Activated CD4-positive, alpha-beta T cell treated with anti-CD3 and anti-CD28 coated beads, Interleukin-2, Interleukin-6, amounts not matched to agents 100 ng/mL and 50 ng/mL, durations not matched to agents 16 hours and 8 hours (primary cell): ENCODE measurements around the gene BRAT1.

Source experiments
- DNase-seq: peaks from one replicate; pipeline ENCODE4 v3.0.0-alpha.2; 2020

Gene BRAT1

DNA sequence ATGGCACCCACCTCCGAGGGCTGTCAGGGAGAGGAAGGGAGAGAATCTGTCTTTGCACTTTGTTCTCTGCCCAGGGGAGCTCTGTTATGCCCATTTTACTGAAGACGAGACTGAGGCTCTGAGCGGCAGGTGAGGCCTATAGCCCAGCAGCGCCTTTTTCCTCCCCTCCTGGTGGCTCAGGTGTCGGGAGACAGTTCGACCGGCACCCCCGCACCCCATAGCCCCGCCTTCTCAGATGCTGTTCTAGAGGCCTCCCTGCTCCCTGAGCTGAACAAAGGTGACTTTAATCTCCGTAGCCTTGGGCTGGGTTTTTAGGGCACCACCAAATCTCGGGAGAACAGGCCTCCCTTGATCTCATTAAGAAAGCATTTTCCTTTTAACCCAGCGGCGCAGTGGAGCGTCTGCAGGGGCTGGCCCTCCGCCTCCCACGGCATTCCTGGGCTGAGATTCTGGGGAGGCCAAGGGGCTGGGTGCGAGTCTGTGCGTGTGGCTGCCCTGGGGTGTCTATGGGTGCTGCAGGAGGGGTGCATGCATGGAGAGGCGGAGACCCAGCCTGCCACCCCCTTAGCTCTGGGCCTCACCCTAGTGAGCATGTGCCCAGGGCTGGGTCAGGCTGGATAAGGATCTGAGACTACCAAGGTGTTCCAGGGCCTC, 32.4 kb downstream of the BRAT1 start:
- peak; percentile 57 for DNase-seq

DNA sequence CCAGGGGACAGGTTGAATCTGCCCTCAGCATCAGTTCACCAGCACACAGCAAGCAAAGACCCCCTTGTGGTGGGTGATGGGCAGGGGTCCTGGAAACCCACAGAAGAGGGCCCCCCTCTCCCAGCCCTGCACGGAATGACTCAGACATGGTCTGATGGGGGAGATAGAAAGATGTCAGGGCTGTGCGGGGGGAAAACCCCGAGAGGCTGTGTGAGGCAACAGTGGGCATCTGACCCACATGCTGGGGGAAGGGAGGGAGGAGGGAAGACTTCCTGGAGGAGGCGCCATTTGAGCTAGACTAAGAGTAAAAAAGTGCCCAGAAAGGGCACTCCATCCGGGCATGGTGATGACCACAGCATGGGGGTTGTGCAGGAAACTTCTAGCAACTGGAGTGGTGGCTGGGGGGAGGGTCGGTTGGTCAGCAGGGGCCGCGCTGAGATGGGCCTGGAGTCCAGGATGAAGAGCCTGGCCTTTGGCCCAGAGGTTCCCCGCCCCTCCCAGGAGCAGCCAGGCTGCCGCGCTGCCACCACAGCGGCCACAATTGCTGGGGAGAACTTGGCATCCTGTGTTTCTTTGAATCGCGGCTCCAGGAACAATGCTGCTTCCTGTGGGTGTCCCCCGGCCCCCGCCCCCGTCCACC, 33.3 kb downstream of the BRAT1 start:
- DNase-seq: peak; percentile 93

DNA sequence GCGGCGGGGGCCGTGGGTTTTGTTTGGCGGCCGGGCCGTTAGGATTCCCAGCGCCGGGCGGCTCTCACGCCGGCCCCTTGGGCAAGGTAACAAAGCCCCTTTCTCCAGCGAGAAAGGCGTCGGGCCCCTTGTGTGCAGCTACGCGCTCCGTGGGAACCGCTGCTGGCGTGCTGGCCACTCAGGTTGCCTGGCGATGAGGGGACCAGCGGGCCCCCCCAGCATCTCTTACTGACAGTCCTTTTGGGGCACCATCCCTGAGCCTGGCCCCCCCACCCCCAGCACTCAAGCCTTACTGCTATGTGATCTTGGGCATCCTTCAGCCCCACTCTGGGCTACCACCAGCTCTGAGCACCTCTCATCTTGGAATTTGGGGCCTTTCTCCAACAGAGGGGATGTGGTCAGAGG, 34.0 kb downstream of the BRAT1 start:
- DNase-seq: peak; percentile 55

DNA sequence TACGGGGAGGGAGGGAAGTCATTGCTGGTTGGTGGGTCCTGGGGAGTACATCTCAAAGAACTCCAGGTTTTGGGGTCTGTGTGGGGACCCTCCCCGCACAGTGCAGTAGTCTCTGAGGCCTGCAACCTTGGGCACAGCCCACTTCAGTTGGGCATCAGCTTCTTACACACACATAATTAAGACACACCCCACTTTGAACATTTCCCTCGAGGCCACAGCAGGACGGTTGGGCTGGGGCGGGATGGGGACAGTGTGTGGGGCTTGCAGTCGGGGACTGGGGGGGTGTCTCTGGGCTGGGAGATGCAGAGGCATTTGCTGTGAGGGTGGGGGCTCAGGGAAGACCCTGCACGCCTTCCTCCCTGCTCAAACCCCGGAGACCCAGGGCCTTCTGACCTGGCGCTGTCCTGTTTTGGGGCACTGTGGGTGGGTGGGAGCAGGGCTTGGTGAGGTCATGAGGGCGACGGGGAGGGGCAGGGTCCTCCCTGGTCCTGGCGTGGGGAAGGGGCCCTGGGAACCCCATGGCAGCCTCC, 34.5 kb downstream of the BRAT1 start:
- DNase-seq: peak; percentile 40

DNA sequence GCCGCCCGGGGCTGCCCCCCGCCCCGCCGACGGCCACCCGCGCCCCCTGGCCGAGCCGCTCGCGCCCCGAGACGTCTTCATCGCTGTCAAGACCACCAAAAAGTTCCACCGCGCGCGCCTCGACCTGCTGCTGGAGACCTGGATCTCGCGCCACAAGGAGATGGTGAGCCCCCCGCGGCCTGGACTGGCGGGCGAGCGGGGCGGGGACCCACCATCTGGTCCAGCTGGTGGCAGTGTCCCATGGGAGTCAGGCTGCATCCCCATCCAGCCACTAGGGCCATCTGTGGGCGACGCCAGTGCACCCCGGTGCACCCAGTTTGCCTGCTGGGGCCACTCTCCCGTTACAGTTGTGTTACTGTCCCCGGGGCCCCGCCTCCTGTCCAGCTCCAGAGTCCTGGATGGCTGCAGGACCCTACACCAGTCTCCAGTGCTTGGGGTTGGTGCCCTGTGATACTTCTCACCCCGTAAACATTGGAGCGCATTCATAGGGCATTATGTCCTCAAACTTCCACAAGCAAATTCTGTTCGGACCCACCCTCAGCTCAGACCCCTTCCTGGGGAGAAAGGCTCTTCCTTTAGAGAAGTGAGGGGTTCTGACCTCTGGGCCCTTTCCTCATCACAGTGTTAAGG, 35.1 kb downstream of the BRAT1 start:
- DNase-seq: peak; percentile 47

DNA sequence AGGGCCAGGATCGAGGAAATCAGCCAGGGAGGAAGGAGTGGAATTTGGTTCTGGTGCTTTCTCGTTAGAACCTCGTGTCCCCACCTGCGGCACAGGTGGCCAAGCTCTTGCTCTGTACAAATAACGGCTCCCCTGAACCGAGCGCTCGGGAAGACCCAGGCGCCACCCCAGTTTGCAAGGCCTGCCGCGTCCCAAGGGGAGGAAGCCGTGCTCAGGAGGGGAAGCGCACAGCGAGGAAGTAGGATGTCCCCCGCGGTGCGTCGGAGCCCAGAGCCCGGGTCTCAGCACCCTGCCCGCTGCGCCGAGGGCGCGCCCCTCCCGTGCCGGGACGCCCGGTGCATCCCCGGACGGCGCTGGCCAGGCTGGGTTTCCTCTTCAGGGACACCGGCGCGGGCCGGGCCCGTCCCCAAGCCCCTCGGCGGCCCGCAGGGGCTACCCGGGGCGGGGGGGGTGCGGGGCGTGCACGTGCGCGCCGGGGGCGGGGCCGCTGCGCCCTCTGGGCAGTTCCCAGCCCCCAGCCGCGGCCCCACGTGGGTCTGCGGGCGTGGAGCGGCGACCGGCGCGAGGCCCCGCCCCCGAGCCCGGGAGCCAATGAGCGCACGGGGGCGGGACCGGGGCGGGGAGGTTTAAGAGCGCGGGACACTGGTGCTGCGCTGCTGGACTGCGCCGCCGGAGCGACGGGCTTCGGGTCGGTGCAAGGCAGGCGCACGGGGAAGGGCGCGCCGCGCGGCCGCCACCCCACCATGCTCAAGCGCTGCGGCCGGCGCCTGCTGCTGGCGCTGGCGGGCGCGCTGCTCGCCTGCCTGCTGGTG, 36.0 kb downstream of the BRAT1 start, which contains the start of gene LFNG:
Gene LFNG (plus strand): TSS at position 656 of the 812 bp plus-strand sequence. CDS start 88 bp downstream, at position 744.
- peak; percentile 93 for DNase-seq

DNA sequence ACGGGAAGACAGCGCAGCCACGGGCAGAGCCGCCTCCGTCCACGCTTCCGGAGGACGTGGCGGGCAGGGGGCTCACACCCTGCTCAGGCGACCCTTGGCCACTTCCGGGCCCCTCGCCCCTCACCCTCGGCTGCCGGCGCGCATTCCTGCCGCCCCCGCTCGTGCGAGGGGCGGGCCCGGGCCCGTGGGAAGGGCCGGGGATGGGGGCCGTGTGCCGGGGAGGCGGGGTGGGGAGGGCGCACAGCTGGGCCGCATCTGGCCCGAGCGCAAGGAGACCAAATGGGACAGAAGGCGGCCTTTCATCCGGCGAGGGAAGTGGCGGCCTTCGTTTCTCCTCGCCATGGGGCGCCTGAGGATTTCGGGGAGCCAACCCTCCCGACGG, 36.6 kb downstream of the BRAT1 start:
- no peak for DNase-seq

DNA sequence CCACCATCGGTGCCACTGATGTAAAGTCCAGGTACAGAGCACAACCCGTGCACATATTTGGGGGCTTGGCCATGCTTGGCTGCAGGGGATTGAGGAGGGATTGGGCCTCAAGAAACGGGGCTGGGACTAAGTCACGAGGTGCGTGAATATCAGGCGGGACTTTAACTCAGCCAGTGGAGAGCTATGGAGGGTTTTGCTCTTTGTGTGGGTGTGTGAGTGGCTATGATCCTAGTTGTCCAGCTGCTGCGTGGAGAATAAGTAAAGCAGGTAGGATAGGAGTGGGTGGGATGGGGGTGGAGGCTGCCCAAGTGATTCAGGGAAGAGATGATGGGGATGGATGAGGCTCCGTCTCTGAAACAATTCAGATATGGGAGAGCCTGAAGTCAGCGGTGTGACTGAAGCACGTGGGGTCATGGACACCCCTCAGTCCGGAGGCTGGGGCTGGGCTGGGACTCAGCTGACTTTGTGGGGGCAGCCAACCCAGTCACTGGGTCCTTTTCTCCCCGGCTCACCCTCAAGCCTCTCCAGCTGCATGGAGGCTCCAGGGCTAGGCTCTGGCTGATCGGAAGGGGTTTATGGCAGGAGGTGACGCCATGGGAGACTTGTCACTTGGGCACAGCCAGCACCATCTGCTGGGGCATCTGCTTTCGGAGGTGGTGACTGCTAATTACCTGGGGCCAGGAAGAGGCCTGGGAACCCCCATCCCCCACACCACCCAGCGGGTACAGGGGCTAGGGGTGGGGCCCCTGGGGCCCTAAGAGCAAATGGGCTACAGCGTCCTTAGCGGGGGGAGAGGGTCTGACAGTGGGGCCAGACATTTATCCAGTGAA, 37.4 kb downstream of the BRAT1 start:
- DNase-seq: no peak

DNA sequence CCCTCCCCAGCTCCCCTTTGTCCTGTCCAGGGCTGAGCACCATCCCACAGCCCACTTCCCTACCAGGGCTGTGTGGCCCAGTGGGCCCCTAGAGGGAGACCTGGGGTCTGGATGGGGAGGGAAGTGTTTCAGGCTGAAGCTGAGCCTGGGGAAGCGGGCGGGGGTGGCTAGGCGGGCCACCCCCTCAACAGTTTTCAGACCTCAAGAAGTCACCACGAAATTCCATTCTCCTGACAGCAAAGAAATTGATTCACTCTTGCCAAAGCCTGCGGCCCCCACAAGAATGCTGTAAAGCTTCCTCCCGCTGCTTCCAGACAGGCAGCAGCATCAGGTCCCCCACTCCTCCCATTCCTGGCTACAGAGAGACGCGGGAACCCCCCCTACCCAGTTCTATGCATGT, 38.3 kb downstream of the BRAT1 start:
- DNase-seq: no peak

DNA sequence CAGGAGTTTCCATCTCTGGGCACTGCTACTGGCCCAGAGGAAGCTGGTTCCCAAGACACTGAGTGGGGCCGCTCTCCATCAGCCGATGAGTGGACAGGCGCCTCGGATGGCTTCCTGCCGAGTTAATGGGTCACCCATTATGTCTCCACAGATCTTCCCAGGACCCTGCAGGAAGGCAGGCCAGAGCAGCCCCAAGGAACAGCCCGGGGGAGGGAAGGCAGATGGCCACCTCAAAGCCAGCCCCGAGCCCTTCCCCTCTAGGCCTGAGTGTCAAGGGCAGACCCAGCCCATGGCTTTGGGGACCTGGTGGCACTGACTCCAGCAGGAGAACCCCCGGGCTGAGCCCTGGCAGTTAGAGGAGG, 39.1 kb downstream of the BRAT1 start:
- no peak for DNase-seq

DNA sequence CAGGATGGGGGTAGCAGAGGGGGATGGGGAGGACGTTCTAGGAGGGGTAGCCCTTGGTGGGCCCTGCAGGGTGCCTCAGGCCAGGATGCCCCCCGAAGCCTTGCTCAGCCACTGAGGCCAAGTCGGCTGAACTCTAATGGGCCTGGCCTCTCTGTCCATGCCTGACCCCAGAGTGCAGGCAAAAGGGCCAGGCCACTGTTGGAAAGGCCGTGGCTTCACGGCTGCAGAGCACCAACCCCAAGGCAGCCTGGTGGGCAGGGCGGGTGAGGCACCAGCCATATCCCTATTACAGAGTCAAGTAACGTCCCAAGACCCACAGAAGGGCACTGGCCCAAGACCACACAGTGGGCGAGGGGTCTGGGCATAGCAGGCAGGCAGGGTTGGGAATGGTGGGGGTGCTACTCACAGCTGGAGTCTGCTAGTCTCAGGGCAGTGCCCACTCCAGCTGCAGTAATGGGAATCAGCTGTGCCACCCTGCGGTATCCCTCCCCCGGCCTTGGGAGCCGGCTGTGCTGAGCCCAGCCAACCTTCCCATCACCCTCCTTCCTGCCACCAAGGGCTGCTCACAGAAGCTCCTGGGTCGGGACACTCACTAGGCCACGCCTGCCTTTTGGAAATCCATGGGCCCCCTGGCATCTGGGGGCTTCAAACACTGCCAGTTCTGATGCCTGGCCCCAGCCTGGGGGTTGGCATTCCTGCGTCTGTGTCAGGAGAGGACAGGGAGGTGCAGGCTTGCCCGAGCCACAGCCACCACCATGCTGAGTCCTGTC, 39.7 kb downstream of the BRAT1 start:
- no peak for DNase-seq

DNA sequence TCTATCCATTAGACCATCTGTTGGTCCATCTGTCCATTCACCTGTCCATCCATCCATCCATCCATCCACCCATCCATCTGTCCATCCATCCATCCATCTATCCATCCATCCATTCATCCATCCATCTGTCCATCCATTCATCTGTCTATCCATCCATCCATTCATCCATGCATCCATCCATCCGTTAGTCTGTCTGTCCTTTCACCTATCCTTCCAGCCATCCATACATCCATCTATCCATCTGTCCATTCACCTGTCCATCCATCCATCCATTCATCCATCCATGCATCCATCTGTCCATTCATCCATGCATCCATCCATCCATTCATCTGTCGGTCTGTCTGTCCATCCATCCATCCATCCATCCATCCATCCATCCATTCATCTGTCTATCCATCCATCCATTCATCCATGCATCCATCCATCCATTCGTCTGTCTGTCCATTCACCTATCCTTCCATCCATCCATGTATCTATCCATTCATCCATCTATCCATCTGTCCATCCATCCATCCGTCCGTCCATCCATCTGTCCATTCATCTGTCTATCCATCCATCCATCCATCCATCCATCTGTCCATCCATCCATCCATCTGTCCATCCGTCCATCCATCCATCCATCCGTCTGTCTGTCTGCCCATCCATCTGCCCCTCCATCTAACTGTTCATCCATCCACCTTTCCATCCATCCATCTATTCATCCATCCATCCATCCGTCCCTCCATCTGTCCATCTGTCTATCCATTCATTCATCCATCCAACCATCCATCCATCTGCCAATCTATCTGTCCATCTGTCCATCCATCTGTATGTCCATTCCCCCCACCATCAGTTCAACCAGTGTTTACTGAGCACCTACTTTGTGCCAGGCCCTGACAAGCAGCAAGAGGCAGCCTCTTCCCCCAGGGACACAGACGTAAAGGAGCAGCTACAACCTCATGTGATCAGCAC, 40.6 kb downstream of the BRAT1 start:
- DNase-seq: no peak

DNA sequence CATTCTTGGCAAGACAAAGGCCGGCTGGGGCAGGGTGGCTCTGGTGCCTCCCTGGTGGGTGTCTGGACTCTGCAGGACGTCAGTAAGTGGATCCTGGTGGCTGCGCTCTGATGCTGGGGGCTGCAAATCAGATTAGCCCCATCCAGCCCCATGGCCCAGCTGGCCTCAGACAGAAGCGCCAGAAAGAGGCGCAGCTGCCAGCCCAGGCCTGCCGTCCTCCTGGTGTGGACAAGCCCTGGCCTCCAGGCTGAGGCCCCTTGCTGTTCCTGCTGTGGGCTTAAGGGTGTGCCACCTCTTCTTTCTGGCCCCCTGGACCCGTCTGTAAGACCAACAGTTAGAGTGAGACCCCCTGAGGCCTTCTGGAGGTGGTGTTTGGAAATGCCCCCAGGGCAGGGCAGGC, 41.6 kb downstream of the BRAT1 start:
- DNase-seq: no peak

DNA sequence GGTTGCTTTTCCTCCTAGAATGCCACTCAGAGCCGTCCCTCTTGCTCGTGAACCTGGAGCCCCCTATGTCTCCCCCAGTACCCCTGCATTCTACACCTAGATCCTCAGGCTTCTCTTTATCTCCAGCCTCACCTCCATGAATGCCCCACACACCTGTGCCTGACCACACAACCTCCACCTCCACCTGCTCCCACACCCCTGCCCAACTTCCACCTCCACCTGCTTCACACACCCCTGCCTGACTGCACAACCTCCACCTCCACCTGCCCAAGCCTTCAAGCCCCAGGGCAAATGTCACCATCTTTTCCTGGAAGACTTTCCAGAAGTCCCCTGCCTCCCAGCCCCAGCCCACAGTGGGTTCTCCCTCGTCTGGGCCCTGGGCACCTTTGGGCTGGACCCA, 42.6 kb downstream of the BRAT1 start:
- no peak for DNase-seq

DNA sequence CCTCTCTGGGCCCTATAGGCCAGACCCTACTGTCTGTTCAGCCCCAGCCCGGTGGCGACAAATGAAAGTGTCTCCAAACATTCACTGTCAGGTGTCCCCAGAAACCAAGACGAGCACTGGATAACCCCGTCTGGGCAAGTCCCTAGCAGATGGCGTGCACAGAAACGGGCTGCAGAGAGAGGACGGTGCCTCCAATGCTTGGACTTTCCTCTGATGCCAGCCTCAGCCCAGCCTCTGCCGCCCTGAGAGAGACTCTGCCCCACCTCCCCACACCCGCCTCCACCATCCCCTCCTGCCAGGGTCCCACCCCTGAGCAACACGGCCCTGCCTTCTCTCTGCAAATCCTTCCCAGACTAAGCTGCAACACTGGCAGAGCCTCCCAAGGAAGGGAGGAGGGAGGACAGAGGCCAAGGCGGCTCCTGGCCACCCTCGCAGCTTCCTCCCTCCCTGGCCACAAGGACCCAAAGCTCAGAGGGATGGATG, 43.1 kb downstream of the BRAT1 start:
- DNase-seq: no peak

DNA sequence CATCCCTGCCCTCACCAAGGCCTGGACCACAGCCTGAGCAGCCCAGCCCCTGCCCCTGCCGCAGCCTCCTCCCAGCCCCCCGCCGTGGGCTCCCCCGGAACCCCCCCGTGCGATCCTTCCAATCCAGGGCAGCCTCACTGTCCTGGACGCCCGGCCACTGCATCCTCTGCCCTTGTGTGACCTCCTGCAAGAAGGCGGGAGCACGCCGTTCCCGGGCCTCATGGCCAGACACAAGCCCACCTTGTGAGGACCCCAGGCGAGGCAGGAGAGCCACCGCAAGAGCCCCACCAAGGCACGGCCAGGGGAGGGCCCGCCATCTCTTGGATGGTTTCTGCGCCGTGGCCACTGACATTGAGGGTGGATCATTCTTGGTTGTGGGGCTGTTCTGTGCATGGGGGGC, 43.6 kb downstream of the BRAT1 start:
- DNase-seq: no peak

DNA sequence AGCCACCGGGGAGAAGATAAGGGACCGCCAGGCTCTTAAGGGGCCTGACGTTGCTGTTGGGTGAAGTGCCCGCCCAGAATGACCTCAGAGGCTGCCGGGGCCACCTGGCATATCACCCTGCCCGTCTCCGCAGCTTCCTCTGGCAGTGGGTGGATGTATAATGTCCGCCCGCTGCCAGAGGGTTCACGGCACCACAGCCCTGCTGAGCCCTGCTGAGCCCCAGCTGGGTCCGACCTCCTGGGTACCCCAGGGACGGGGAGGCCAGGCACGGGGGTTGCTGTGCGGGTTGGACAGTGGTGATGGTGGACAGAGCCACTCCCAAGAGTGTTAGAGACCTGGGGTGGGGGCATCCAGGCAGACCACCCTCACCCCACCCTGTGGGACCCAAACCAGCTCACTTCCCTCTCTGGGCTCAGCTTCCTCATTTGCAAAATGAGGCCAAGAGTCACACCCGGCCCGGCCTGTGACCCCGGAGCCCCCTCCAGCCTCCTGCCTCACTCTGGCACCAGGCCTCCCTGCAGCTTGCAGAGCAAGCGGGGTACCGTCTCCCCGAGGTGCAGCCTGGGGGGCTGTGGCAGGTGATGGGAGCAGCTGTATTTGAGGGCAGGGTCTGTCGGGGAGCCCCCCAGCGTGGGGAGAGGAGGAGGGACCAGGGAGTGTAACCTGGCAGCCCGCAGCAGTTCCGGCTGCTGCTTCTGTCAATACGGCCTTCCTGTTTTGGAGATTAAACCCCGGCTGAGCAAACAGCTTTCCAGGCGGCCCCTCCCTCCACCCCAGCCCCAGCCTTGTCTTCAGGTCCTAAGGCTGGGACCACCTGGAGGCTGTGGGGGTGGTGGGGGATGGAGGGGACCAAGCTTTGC, 44.2 kb downstream of the BRAT1 start:
- peak; percentile 41 for DNase-seq

DNA sequence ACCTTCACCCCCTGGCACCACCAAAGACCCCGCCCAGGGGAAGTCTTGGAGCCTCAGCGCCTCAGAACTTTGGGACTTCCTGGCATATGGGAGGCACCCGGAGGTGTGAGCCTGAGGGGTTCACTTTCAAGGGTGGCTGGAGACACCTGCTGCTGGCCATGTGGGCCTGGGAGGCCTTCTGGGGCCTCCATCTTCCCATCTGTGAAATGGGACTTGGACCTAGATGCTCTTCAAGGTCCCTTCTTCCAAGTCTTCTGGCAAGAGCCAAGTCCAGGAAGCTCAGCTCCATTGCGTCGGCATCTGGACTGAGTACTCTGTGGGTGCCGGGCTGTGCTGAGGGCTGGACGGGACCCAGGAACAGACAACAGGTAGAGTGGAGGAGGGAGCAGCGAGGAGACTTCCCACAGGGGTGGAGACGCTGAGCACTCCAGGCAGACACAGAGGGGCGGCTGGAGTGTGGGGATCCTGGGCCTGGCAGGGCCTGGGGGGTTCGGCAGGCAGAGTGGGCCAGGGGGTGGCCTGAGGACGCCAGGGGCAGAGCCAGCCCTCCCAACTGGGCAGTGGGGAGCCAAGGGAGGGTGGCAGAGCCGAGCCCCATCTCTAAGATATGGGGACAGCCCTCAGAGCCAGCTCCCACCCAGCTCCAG, 45.1 kb downstream of the BRAT1 start:
- DNase-seq: no peak
